ENCODE measurements around the gene NRG3. TPM values are rescaled to one million over a fixed set of nuclear protein-coding genes. Genes with fewer than 3 reads are reported as not detected.

The NRG3 gene
- total and polyA plus RNA-seq, 2 donors (not counting 1 experiment from before 2014, with no cell fraction given) = not detected

- no peaks in the 10 kb centered on the region for H4K20me1 ChIP-seq (ENCODE audit: control insufficient read depth, extremely low read depth, insufficient read depth, low read length)
- H3K9me3 ChIP-seq (ENCODE audit: control insufficient read depth, insufficient read depth, low read depth, low read length) = no peaks in the 10 kb centered on the region
- no peak overlapping the region for H3K9ac ChIP-seq (ENCODE audit: insufficient read depth, low read length)
- H3K4me2 ChIP-seq (ENCODE audit: extremely low read depth, insufficient read depth, low read length) = no peak overlapping the region
- no peak overlapping the region for H3K27ac ChIP-seq (ENCODE audit: insufficient read depth, low read length)
- H3K4me3 ChIP-seq (replicated peaks in 1 of 4; ENCODE audit: control extremely low read depth in 1 of 4, insufficient read depth in 1 of 4, low read depth in 3 of 4, low read length in 4 of 4) = no peak overlapping the region
- no peak overlapping the region for H2AFZ ChIP-seq (ENCODE audit: low read length)
- H3K27me3 ChIP-seq (ENCODE audit: control insufficient read depth, insufficient read depth, low read length) = no peaks in the 10 kb centered on the region
- no peaks in the 10 kb centered on the region for H3K79me2 ChIP-seq (ENCODE audit: control insufficient read depth, insufficient read depth, low read length)
- no peaks in the 10 kb centered on the region for H3K36me3 ChIP-seq (ENCODE audit: control insufficient read depth, insufficient read depth, low read length)
- DNase-seq (ENCODE audit: low read depth in 2 of 2) = no peak
- TF ChIP-seq CTCF (conservative IDR thresholded peaks at IDR 0.05 in 1 of 2, IDR thresholded peaks at IDR 0.05 in 1 of 2; ENCODE audit: low read depth in 1 of 2, low read length in 2 of 2) (no peak), EZH2 (IDR thresholded peaks at IDR 0.05; ENCODE audit: low read length, missing control alignments) (no peak)
- no peaks in the 10 kb centered on the region for H3K4me1 ChIP-seq (ENCODE audit: control insufficient read depth, extremely low read depth, insufficient read depth, low read length)
These were observed 1063.3 kb downstream of the NRG3 start for GRCh38 chr10:82938331-82938730.

- Histone ChIP-seq H3K9me3 (ENCODE audit: control insufficient read depth, insufficient read depth, low read depth, low read length) (no peaks in the 10 kb centered on the region), H2AFZ (ENCODE audit: low read length) (no peak overlapping the region), H3K4me1 (ENCODE audit: control insufficient read depth, extremely low read depth, insufficient read depth, low read length) (no peaks in the 10 kb centered on the region), H3K36me3 (ENCODE audit: control insufficient read depth, insufficient read depth, low read length) (no peaks in the 10 kb centered on the region), H3K4me2 (ENCODE audit: extremely low read depth, insufficient read depth, low read length) (no peak overlapping the region), H3K4me3 (replicated peaks in 1 of 4; ENCODE audit: control extremely low read depth in 1 of 4, insufficient read depth in 1 of 4, low read depth in 3 of 4, low read length in 4 of 4) (no peak overlapping the region), H3K27me3 (ENCODE audit: control insufficient read depth, insufficient read depth, low read length) (no peaks in the 10 kb centered on the region), H4K20me1 (ENCODE audit: control insufficient read depth, extremely low read depth, insufficient read depth, low read length) (no peaks in the 10 kb centered on the region), H3K27ac (ENCODE audit: insufficient read depth, low read length) (no peak overlapping the region), H3K9ac (ENCODE audit: insufficient read depth, low read length) (no peak overlapping the region), H3K79me2 (ENCODE audit: control insufficient read depth, insufficient read depth, low read length) (no peaks in the 10 kb centered on the region)
- TF ChIP-seq CTCF (conservative IDR thresholded peaks at IDR 0.05 in 1 of 2, IDR thresholded peaks at IDR 0.05 in 1 of 2; ENCODE audit: low read depth in 1 of 2, low read length in 2 of 2) = no peak
- TF ChIP-seq EZH2 (IDR thresholded peaks at IDR 0.05; ENCODE audit: low read length, missing control alignments) = no peak
- DNase-seq (ENCODE audit: low read depth in 2 of 2) = peak; percentile 67 to 71
These were observed 1067.5 kb downstream of the NRG3 start for GRCh38 chr10:82942286-82943099.

- Histone ChIP-seq H3K4me2 (ENCODE audit: extremely low read depth, insufficient read depth, low read length) (no peak overlapping the region), H3K79me2 (ENCODE audit: control insufficient read depth, insufficient read depth, low read length) (no peaks in the 10 kb centered on the region), H3K27ac (ENCODE audit: insufficient read depth, low read length) (no peak overlapping the region), H3K4me1 (ENCODE audit: control insufficient read depth, extremely low read depth, insufficient read depth, low read length) (no peaks in the 10 kb centered on the region), H2AFZ (ENCODE audit: low read length) (no peak overlapping the region), H3K9me3 (ENCODE audit: control insufficient read depth, insufficient read depth, low read depth, low read length) (no peaks in the 10 kb centered on the region), H3K9ac (ENCODE audit: insufficient read depth, low read length) (no peak overlapping the region), H3K4me3 (replicated peaks in 1 of 4; ENCODE audit: control extremely low read depth in 1 of 4, insufficient read depth in 1 of 4, low read depth in 3 of 4, low read length in 4 of 4) (no peak overlapping the region), H3K27me3 (ENCODE audit: control insufficient read depth, insufficient read depth, low read length) (no peaks in the 10 kb centered on the region), H4K20me1 (ENCODE audit: control insufficient read depth, extremely low read depth, insufficient read depth, low read length) (no peaks in the 10 kb centered on the region), H3K36me3 (ENCODE audit: control insufficient read depth, insufficient read depth, low read length) (no peaks in the 10 kb centered on the region)
- peak in 1 of 2 donors; percentile 32 for DNase-seq (ENCODE audit: low read depth in 2 of 2)
- TF ChIP-seq EZH2 (IDR thresholded peaks at IDR 0.05; ENCODE audit: low read length, missing control alignments) (no peak), CTCF (conservative IDR thresholded peaks at IDR 0.05 in 1 of 2, IDR thresholded peaks at IDR 0.05 in 1 of 2; ENCODE audit: low read depth in 1 of 2, low read length in 2 of 2) (no peak)
These were observed 1068.1 kb downstream of the NRG3 start for GRCh38 chr10:82943142-82943541.

Data from fibroblast of lung (primary cell).